Vagina (tissue), 2 donors: ENCODE measurements around the gene OGFOD2.

Experiments used
- POLR2A ChIP-seq, 2 donors: fragments of 450-650 bp; IDR thresholded peaks; one replicate each; pipeline ENCODE4 v1.6.1; 2017; ENCODE audit warnings: antibody characterized with exemption in 2 of 2, mild to moderate bottlenecking in 2 of 2, moderate library complexity in 2 of 2
- POLR2AphosphoS5 ChIP-seq, 2 donors: sonication (generic); formaldehyde crosslinking; IDR thresholded peaks; one replicate each; pipeline ENCODE4 v1.9.0; 2017; ENCODE audit warnings: antibody characterized with exemption in 2 of 2, mild to moderate bottlenecking in 2 of 2, low read depth in 1 of 2; ENCODE audit not compliant: insufficient read depth in 1 of 2

- TF ChIP-seq POLR2AphosphoS5 (IDR thresholded peaks at IDR 0.05; ENCODE audit: insufficient read depth in 1 of 2, low read depth in 1 of 2) (no peak), POLR2A (IDR thresholded peaks at IDR 0.05) (no peak)
Measured at GRCh38 chr12:122961531-122962329, 13.3 kb upstream of the OGFOD2 start.
